GM12873 (cell line): ENCODE data around the gene ING5.

ENCODE experiments used
- CTCF ChIP-seq: IDR thresholded peaks from 2 replicates; pipeline ENCODE4 v1.5.1; 2012; ENCODE audit warnings: low read depth, mild to moderate bottlenecking, moderate library complexity, low read length, control low read depth; ENCODE audit not compliant: insufficient read depth; ENCODE audit errors: missing control alignments

Gene ING5

DNA sequence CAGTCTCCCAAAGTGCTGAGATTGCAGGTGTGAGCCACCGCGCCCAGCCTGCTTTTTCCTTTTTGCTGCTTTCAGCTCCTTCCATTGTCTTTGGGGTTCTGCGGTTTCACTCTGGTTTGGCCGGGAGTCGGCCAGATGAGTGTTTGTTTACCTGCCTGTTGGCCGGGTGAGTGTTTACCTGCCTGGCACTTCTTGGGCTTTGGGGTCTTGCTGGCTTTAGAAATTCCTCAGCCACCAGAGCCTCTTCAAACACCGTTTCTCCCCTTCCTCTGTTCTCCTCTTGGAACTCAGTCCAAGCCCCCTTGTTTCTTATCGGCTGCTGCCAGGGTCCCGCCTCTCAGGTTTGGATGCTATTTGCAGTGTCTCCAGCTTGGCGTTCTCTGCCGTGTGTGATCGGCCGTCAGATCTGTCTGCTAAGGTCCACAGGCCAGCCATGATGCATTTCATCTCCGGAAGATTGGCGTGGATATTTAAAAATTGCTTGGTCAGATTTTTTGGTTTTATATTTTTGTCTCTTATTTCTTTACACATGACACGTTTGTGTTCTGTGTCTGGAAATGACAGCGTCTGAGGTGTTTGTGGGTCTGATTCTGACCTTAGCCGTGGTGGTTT is 60.6 kb downstream of the ING5 start:
- no peak for TF ChIP-seq CTCF

GRCh38 chr2:241762933-241763369 is 61.1 kb downstream of the ING5 start:
- no peak for TF ChIP-seq CTCF

- TF ChIP-seq CTCF: no peak
Observed at GRCh38 chr2:241763551-241764274, 61.9 kb downstream of the ING5 start.

DNA sequence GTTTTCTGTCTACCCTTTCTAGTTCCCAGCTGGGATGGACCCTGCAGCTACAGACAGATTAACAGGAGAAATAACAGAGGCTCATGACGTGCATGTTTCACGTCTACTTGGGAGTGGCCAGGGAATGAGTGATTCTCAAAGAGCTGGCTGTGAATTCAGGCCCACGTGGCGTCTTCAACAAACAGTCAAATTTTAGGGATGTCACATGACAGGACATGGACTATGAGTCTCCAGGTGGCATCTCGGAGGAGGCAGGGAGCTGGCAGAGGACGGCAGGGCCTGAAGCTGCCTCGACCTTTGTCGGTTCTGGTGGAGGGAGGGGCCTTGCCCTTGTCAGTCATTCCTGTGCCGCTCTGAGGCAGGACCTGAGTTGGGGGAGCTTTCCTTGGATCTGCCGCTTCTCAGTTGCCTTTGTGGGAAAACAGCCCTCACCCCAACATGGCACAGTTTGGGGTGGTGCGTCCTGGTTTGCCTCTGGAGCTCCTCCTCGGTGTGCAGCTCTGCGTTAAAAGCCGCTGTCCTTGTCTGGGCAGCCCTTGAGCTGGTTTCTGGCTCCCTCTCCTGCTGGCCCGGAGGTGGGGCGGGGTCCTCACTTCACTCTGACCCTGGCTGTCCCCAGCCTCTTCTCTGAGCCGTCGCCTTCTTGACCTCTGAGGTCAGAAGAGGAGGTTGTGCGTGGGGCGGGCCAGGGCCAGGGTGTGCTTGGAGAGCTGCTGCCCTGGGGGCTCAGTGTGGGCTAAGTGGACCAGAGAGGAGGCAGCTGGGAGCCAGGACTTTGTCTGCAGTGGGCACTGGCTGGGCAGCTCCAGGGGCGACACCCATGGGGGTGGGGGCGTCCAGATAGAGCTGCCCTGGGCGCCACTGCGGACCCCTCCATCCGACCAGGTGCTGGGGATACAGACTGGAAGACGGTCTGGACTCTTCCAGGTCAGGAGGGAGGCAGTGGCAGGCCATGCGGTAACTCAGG is 62.7 kb downstream of the ING5 start:
- no peak for TF ChIP-seq CTCF

GRCh38 chr2:241767464-241768250 is 65.8 kb downstream of the ING5 start:
- TF ChIP-seq CTCF: no peak

GRCh38 chr2:241768251-241768711 is 66.4 kb downstream of the ING5 start:
- no peak for TF ChIP-seq CTCF
